ENCODE measurements around the gene NFIX.

DNA sequence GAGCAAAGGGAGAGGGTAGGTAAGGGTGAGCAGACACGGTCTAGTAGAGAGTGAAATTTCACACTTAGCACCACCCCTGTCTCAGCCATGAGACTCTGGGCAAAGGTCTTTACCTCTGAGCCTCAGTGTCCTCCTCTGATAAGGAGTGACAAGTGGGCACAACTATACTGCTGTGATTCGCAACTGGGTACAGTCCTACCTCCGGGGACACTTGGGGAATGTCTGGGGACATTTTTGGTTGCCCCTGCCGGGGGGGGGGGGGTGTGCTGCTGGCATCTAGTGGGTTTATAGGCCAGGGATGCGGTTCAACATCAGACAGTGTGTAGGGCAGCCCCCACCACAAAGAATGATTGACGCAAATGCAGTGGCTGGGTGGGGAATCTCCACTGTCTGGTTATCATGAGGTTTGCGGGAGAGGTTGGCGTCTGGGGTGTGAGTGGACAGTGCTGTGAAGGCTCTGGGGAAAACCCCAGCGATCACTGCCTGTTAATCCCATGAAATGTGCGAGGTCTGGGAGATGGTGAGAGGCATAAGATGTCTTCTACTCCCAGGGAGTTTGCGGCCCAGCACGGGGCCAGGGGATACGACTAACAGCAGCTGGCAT is 127.1 kb downstream of the NFIX start:
- no peak for TF ChIP-seq EZH2 (IDR thresholded peaks at IDR 0.05; ENCODE audit: low read length)
- TF ChIP-seq CTCF (optimal IDR thresholded peaks at IDR 0.05 in 1 of 3, IDR thresholded peaks at IDR 0.05 in 1 of 3, conservative IDR thresholded peaks at IDR 0.05 in 1 of 3; ENCODE audit: extremely low read depth in 1 of 3, insufficient read depth in 2 of 3, low read length in 3 of 3), result no peak
